ENCODE results near the gene TP53TG5. TPM values are rescaled to one million over a fixed set of nuclear protein-coding genes. Genes with fewer than 3 reads are reported as not detected.
A peak's percentile ranks its signal among the peaks of the same experiment; 100 is the strongest.

The TP53TG5 gene
- total RNA-seq, 1 donor from 2014 or later: not detected

DNA sequence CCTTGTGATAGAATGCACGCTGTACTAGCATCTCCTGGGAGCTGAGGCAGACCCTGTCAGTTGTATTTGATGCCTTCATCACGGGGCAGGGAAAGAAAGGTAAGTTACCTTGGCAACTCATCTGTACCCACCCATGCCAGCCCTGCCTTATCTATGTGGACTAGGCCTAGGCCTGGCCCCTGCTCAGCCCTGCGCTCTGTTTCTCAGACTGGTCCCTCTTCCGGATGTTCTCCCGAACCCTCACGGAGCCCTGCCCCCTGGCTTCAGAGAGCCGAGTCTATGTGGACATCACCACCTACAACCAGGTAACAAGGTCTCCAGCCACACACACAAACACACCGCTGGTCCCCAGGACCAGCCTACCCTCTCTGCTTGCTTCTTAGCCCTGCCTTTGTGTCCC lies 42.0 kb upstream of the TP53TG5 start:
- TF ChIP-seq, protein P1, sequence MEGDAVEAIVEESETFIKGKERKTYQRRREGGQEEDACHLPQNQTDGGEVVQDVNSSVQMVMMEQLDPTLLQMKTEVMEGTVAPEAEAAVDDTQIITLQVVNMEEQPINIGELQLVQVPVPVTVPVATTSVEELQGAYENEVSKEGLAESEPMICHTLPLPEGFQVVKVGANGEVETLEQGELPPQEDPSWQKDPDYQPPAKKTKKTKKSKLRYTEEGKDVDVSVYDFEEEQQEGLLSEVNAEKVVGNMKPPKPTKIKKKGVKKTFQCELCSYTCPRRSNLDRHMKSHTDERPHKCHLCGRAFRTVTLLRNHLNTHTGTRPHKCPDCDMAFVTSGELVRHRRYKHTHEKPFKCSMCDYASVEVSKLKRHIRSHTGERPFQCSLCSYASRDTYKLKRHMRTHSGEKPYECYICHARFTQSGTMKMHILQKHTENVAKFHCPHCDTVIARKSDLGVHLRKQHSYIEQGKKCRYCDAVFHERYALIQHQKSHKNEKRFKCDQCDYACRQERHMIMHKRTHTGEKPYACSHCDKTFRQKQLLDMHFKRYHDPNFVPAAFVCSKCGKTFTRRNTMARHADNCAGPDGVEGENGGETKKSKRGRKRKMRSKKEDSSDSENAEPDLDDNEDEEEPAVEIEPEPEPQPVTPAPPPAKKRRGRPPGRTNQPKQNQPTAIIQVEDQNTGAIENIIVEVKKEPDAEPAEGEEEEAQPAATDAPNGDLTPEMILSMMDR (conservative IDR thresholded peaks at IDR 0.05): no peak
- DNase-seq (ENCODE audit: low read depth, low spot score): no peak
- no peaks in the 10 kb centered on the region for H3K36me3 Mint-ChIP-seq (ENCODE audit: low read depth)
- peak overlapping the region; percentile 75 for H3K4me3 Mint-ChIP-seq
- peaks cover 18% of the 10 kb centered on the region for H3K4me1 Mint-ChIP-seq
- H3K9me3 Mint-ChIP-seq: no peaks in the 10 kb centered on the region
- H3K27ac Mint-ChIP-seq (ENCODE audit: unreplicated experiment): no peak overlapping the region
- no peaks in the 10 kb centered on the region for H3K27me3 Mint-ChIP-seq (ENCODE audit: low read depth)

DNA sequence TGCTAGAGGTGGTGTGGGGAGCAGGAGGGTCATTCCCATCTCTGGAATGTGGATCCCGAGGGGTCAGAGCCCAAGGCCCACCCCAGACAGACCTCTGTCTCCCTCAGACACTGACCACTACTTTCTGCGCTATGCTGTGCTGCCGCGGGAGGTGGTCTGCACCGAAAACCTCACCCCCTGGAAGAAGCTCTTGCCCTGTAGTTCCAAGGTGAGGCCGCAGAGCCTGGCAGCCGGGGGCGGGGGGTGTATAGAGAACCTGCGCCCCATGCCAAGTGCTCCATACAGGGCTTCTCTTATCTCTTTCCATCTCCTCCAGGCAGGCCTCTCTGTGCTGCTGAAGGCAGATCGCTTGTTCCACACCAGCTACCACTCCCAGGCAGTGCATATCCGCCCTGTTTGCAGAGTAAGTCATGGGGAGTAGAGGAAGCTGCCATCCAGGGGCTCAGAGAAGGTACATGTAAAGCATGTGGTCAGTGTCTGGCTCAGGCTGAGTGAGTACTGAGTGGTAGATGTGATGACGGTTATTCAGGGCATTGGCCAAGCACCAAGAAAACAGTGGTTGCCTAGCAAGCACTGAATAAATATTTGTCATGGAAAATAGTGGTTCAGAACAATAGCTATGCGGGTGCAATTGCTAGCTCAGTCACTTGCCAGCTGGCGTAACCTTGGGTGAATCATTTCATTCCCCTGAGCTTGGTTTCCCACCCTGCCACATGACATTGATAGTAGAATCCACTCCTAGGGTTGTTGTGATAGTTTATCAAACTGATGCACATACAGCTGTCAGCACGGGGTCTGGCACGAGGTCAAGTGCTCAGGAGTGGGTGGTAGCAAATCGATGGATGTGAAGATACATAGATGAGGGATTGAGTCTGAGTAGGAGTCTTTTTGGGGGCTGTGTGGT lies 41.3 kb upstream of the TP53TG5 start:
- TF ChIP-seq, protein P1 (conservative IDR thresholded peaks at IDR 0.05): no peak
- Mint-ChIP-seq H3K27ac (ENCODE audit: unreplicated experiment) (no peak overlapping the region), H3K4me3 (peak overlapping the region; percentile 39), H3K36me3 (ENCODE audit: low read depth) (no peaks in the 10 kb centered on the region), H3K9me3 (no peaks in the 10 kb centered on the region), H3K27me3 (ENCODE audit: low read depth) (no peaks in the 10 kb centered on the region), H3K4me1 (peaks cover 19% of the 10 kb centered on the region)
- DNase-seq (ENCODE audit: low read depth, low spot score): no peak

DNA sequence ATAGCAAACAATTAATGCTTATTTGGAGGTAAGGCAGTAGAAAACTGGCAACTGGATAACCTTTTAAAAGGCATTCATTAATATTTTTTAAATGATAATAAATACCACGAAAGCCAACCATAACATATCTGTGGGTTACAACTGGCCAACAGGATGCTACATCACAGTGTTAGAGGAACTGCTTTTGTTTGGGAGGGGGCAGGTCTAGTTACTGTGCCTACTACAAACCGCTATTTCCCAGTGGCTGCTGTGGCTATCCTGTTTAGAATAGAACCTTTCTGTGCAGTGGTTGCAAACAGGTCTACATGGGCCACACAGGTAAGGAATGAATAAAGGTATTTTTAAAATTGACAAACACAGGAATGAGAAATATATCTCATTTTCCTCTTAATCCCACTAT lies 38.8 kb upstream of the TP53TG5 start:
- Mint-ChIP-seq H3K27ac (ENCODE audit: unreplicated experiment) (no peak overlapping the region), H3K4me3 (peak overlapping the region; percentile 99), H3K4me1 (peaks cover 19% of the 10 kb centered on the region), H3K27me3 (ENCODE audit: low read depth) (no peaks in the 10 kb centered on the region), H3K9me3 (no peaks in the 10 kb centered on the region), H3K36me3 (ENCODE audit: low read depth) (peaks cover 3% of the 10 kb centered on the region)
- TF ChIP-seq, protein P1 (conservative IDR thresholded peaks at IDR 0.05): no peak
- no peak for DNase-seq (ENCODE audit: low read depth, low spot score)

DNA sequence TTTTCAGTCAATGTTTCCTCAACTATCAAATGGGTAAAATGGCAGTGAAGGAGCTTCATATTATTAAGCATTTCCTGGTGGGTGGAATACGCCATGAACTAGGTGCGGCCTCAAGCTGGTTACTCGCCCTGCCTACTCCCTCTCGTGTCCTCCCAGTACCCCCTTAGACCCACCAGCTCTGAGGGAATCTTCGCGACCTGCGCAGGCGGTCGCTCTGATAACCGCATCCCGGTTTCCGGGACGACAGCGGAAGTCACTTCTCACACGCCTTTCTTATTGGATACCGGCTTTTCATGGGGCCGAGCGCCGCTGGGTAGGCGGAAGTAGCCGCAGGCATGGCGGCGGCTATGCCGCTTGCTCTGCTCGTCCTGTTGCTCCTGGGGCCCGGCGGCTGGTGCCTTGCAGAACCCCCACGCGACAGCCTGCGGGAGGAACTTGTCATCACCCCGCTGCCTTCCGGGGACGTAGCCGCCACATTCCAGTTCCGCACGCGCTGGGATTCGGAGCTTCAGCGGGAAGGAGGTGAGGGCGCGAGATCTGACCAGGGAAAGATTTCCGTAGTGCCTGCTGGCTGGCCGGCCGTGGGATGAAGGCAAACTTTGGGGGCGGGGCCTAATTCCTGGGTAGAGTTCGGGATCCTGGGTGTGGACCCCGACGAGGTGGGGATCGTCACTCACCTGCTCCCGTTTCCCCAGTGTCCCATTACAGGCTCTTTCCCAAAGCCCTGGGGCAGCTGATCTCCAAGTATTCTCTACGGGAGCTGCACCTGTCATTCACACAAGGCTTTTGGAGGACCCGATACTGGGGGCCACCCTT lies 37.9 kb upstream of the TP53TG5 start, which contains the start of gene PIGT:
Gene PIGT, plus strand, starts transcription at position 320 of the 816 bp plus-strand sequence. Its CDS starts 16 bp downstream, at position 336.
- no peaks in the 10 kb centered on the region for H3K27me3 Mint-ChIP-seq (ENCODE audit: low read depth)
- H3K4me1 Mint-ChIP-seq: peaks cover 19% of the 10 kb centered on the region
- H3K36me3 Mint-ChIP-seq (ENCODE audit: low read depth): peaks cover 3% of the 10 kb centered on the region
- TF ChIP-seq, protein P1 (conservative IDR thresholded peaks at IDR 0.05): no peak
- H3K9me3 Mint-ChIP-seq: no peaks in the 10 kb centered on the region
- peak within 1 kb of the TSS; percentile 99 for H3K4me3 Mint-ChIP-seq
- peak within 1 kb of the TSS; percentile 93 for H3K27ac Mint-ChIP-seq (ENCODE audit: unreplicated experiment)
- peak; percentile 68 for DNase-seq (ENCODE audit: low read depth, low spot score)

DNA sequence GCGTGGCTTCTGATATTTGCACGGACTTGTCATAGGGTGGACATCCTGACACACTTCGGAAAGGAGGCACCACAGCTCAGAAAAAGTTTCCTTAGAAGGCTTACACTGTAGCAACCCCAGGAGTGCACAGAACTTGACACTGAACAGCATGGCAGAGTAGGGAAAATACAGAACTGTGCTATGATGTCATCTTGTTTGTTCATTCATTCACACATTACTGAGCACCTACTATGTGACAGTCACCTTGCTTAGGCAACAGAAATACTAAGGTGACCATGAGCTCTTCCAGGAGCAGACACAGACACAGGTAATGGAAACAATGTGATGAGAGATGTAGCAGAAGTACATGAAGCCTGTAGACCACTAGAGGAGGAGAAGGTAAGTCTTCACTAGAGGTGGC lies 35.4 kb upstream of the TP53TG5 start:
- H3K4me1 Mint-ChIP-seq: peaks cover 19% of the 10 kb centered on the region
- H3K36me3 Mint-ChIP-seq (ENCODE audit: low read depth): peaks cover 7% of the 10 kb centered on the region
- H3K27ac Mint-ChIP-seq (ENCODE audit: unreplicated experiment): no peak overlapping the region
- no peak overlapping the region for H3K4me3 Mint-ChIP-seq
- H3K27me3 Mint-ChIP-seq (ENCODE audit: low read depth): no peaks in the 10 kb centered on the region
- TF ChIP-seq, protein P1 (conservative IDR thresholded peaks at IDR 0.05): no peak
- no peaks in the 10 kb centered on the region for H3K9me3 Mint-ChIP-seq
- no peak for DNase-seq (ENCODE audit: low read depth, low spot score)
